SK-MEL-5 (cell line): ENCODE measurements around the gene CES4A. TPM values are rescaled to one million over a fixed set of nuclear protein-coding genes. Genes with fewer than 3 reads are reported as not detected.
A peak's percentile ranks its signal among the peaks of the same experiment; 100 is the strongest.
"Not testable (repeated sequence)": the region's sequence is repeated elsewhere in the genome, so short reads cannot be mapped to it uniquely, and the experiment has no call there.

Experiments
- DNase-seq: peaks from one replicate; pipeline ENCODE4 v3.0.0-alpha.2; 2016; ENCODE audit warnings: low read depth, low spot score
- in situ Hi-C: cut with HindIII; loops from 2 replicates; pipeline ENCODE4 v1.10.0; 2016; ENCODE audit warnings: low sequenced_read_pairs, high pct_unique_total_duplicates, low pct_unique_long_range_greater_than_20kb
- polyA plus RNA-seq, 2 experiments: library from polyadenylated mRNA; depleted of rRNA; stranded (reverse); fragments of >200 nt; gene quantifications; 2 replicates each; pipeline ENCODE4 v1.2.3, GENCODE V29; 2015
- total RNA-seq: library from RNA; depleted of rRNA; stranded (reverse); fragments of >200 nt; shearing (Covaris generic); gene quantifications from 2 replicates; pipeline ENCODE4 v1.2.3, GENCODE V29; 2014; rRNA removed

Gene CES4A
- not detected in 2 replicates for total RNA-seq
- not detected in 2 replicates for polyA plus RNA-seq (2015; cell fraction: cytosol; rRNA removed)
- not detected in 2 replicates for polyA plus RNA-seq (2015; cell fraction: nucleus; rRNA removed)

DNA sequence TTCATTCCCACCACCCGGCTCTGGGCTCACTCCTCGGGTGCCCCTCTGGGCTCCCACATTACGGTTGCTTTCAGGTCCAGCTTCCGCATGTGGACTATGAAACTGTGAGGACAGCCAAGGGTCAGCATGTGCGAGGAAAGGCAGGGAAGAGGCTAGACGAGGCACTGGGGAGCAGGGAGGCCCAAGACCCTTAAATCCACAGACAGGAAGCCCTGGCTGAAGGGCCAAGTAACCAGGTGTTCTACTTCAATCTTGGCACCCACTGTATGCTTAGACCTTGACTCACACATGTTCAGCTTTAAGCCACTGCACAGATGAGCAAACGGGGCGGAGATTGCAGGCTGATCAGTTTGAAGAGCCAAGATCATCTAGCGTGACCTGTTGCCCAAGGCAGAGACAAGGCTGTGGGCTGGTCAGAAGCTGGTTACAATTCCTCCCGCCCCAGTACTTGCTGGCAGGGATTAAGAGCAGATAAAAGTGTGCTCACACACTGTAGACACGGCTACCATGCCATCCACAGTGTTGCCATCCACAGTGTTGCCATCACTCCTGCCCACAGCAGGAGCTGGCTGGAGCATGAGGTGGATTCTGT is at the start of gene CES4A:
TSS of gene CES4A (plus strand) at position 393 of the 592 bp plus-strand sequence. CDS start at position 577, 184 bp downstream.
- in situ Hi-C loops: no loop called here
- no peak for DNase-seq

DNA sequence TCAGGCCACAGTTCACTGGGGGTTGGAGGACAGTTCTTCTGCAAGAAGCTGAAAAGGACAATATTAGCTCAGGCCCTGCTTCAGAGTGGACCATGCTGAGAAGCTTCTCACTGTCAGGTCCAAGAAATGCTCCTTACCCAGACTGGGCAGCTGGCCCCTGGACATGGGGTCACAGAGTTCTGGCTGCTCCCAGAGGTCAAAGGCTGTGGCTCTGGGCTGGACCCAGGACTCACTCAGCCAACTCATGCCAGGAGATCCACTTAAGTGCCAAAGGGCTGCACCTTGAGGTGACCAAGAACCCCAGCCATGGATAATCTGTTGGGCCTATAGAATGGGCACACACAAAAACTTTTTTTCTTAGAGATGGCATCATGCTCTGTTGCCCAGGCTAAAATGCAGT is 49.0 kb upstream of the CES4A start:
- in situ Hi-C loops: no loop called here
- no peak for DNase-seq

DNA sequence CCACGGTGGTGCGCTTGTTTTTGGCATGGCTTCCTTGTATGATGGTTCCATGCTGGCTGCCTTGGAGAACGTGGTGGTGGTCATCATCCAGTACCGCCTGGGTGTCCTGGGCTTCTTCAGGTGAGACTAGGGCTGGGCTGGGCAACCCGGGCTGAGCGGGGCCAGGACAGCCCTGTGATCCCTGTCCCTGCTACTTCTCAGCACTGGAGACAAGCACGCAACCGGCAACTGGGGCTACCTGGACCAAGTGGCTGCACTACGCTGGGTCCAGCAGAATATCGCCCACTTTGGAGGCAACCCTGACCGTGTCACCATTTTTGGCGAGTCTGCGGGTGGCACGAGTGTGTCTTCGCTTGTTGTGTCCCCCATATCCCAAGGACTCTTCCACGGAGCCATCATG is 48.2 kb upstream of the CES4A start:
- no peak for DNase-seq
- in situ Hi-C loops: no loop called here

DNA sequence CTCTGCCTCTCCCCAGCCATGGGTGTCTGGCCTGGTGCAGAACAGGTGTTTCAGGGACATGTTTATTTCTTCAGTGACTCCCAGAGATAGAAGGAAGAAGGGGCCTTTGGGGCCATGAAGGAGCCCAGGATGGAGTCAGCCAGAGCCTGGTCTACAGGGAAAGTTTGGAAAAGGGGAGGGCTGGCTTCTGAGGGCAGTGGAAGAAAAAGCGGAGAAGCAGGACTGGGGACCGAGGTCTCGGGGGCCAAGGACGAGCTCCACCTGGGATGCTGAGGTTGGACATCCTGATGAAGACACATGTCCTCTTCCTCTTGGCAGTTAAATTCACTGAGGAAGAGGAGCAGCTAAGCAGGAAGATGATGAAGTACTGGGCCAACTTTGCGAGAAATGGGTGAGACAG is 45.4 kb upstream of the CES4A start:
- in situ Hi-C loops: no loop called here
- no peak for DNase-seq

DNA sequence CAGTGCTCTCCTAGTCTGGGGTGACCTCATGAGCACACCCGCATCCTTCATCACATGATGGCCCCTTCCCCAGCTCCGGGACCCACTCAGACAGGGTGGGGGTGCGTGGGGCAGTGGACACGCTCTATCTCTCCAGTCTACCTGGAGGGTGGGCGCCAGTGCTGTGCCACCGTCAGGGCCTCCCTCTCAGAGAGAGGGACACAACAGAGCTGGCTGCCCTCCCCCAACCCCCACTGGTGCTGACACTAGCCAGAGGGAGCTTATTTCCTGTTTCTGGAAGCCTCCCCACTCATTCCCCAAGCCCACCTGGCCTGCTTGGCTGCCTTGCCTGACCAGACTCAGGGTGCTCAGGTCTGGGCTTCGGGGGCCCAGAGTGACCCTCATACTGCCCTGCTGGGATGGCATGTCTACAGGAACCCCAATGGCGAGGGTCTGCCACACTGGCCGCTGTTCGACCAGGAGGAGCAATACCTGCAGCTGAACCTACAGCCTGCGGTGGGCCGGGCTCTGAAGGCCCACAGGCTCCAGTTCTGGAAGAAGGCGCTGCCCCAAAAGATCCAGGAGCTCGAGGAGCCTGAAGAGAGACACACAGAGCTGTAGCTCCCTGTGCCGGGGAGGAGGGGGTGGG is 44.8 kb upstream of the CES4A start:
- in situ Hi-C loops: no loop called here
- DNase-seq: no peak

DNA sequence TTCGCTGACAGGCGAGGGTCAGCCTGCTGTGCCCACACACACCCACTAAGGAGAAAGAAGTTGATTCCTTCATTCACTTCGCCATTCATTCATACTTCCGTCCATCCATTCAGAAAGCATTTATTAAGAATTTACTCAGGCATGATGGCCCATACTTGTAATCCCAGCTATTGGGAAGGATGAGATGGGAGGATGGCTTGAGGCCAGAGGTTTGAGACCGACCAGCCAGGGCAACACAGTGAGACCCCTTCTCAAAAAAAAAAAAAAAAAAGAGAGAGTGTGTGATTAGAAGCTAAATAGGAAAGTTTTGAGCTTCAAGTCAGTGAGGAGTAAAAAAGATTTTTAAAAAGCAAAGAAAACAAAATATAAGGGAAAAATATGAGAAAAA is 44.3 kb upstream of the CES4A start:
- DNase-seq: no peak
- in situ Hi-C loops: no loop called here

DNA sequence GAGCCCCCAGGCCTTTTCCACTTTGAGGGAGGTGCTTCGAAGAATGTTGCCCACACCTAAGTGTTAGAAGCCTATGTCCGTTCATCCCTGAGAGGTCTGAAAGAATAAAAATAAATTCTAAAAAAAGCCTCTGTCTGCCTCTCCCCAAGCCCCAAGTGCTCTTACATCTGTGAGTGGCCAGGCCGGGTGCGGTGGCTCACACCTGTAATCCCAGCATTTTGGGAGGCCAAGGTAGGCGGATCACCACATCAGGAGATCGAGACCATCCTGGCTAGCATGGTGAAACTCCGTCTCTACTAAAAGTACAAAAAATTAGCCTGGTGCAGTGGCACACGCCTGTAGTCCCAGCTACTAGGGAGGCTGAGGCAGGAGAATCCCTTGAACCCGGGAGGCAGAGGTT is 43.4 kb upstream of the CES4A start:
- in situ Hi-C loops, DNase-seq: not testable (repeated sequence)

DNA sequence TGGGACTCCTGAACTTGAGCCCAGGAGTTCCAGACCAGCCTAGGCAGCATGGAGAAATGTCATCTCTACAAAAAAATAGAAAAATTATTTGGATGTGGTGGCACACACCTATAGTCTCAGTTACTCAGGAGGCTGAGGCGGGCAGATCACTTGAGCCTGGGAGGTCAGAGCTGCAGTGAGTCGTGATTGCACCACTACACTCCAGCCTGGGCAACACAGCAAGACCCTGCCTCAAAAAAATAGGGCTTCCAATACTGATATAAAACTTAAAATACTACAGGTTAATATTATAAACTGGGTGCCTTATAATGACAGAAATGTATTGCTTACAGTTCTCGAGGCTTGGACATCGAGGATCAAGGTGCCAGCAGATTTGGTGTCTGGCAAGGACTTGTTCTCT is 42.5 kb upstream of the CES4A start:
- in situ Hi-C loops: no loop called here
- no peak for DNase-seq

DNA sequence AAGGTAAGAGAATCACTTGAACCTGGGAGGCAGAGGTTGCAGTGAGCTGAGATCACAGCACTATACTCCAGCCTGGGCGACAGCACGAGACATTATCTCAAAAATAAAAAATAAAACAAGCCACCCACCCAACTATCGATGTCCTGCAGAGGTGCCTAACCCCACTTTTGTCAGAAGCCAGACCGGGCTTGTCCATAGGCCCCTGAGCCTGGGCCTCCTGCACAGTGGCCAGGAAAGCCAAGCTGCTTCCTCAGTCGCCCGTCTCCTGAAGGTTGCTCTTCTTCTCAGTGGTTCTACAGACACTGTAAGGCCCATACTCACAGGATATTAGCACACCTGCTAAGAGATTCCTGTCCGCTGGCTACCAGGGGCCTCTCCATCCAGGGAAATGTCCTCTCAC is 41.8 kb upstream of the CES4A start:
- DNase-seq: no peak
- in situ Hi-C loops: no loop called here

DNA sequence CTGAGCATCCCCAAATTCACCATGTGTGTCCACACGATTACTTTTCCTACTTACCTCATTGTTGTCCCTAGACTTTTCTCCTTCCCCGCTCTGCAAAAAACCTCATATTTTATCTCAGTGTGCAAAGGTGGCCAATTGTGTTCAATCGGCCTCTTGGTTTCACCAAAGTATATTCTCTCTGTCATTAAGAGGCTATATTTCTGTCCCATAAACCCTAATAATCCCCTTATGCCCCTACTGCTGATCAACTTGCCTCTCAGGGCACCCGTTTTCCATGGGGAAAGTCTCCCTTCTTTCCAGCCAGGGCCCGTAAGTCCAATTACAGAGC is 41.5 kb upstream of the CES4A start:
- DNase-seq: no peak
- in situ Hi-C loops: no loop called here

DNA sequence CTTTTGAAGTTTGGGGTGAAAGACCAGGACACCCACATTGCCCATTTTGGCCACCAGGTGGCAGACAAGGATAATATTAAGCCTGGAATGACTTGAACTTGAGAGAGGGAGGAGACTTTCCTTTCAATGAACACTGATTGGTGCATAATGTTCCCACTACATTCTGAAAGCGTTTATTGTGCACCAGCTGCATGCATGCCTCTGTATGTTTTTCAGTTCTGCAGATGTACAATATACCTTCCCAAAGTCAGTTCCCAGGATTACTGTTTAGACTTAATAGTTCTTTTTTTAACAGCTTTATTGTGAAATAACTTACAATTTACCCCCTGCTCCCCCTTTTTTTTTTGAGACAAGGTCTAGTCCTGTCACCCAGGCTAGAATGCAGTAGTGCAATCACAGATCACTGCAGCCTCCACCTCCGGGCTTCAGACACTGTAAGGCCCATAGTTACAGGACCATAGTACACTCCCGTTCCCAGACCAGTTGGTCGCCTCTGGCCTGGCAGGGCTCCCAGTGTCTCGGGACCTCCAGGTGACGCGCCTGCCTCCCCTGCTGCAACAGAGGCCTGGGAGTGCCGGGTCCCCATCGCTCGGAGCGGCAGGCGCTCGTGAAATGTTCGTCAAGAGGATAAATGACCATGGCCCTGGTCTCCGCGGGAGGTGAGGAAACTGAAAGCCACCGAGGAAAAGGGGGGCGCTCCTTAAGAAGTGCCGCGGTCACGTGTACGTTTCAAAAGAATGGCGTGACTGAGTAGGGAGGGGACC is 40.9 kb upstream of the CES4A start:
- in situ Hi-C loops: no loop called here
- peak; percentile 88 for DNase-seq

DNA sequence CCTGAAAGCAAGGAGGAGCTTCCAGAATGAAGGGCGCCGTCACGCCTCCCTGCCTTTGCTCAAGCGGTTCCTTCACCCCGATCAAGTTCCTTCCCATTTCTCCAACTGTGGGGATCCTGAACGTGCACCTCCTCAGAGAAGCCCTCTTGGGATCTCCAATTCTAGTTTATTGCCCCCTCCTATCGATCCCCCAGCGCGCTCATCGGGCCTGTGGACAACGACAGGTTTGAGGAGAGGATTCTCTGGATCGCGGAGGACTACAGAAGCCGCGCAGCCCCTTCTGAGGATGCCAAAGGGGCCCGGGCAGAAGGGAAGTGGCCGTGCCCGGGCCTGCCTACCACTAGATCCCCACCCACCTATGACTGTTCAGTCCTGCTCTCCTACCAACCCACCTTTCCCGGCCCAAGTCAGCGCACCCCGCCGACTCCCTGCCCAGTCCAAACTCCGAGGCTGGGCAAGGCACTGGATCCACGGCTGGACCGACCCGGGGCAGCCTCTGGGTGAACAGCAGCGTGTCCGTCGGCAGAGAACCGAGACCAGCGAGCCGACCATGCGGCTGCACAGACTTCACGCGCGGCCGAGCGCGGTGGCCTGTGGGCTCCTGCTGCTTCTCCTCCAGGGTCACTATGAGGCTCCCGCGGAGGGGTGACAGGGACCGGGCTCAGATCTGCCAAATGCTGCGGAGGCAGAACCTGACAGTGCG is 40.1 kb upstream of the CES4A start:
- in situ Hi-C loops: no loop called here
- DNase-seq: no peak

DNA sequence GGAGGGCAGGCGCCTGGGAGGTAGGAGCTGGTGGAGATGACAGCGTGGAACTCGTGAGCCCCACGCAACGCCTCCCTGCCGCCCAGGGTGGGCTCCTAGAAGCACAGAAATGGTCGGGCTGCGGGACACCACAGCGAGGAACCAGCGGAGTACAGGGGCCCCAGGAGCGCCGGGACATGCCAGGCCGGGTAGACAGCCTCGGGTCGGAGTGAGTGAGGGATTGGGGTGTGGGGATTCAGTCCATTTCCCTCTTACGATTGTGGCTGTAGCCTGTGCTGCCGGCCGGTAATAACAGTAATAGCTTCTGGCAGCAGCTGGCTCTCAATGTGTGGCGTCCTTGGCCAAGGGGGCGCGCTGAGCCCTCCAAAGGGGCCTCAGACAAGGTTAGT is 39.6 kb upstream of the CES4A start:
- no peak for DNase-seq
- in situ Hi-C loops: no loop called here

DNA sequence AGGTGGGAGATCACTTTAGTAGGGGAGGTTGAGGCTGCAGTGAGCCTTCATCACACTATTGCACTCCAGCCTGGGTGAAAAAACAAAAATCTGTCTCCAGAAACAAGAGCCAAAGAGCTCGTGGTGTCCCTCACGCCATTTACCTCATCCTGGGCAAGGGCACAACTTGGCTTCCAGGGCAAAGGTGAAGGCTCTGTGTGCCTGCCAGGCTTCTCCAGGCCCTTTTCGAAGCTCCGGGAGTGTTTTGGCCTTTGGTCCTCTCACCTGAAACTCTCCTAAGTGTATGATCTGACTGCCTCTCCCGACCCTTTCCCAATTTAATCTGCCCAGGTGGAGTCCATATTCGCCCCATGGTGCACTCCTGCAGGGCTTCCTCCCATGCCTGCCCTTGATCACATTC is 38.9 kb upstream of the CES4A start:
- in situ Hi-C loops: no loop called here
- no peak for DNase-seq

DNA sequence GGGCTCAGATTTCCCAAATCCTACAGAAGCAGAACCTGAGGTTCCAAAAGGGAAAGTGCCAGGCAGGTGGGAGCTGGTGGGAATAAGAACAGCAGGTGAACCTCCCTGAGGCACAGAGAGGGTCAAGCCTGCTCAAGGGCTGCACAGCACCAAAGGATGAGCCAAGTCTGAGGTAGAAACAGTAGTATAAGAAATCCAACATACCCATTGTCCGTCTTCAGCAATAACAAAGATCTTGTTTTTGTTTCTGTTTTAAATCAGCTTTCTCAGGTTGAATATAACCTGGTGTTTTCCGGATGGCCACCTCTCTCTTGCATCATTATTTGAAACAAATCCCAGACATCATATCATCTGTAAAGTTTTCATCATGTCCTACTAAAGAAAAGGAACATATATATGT is 38.0 kb upstream of the CES4A start:
- in situ Hi-C loops: no loop called here
- DNase-seq: no peak

DNA sequence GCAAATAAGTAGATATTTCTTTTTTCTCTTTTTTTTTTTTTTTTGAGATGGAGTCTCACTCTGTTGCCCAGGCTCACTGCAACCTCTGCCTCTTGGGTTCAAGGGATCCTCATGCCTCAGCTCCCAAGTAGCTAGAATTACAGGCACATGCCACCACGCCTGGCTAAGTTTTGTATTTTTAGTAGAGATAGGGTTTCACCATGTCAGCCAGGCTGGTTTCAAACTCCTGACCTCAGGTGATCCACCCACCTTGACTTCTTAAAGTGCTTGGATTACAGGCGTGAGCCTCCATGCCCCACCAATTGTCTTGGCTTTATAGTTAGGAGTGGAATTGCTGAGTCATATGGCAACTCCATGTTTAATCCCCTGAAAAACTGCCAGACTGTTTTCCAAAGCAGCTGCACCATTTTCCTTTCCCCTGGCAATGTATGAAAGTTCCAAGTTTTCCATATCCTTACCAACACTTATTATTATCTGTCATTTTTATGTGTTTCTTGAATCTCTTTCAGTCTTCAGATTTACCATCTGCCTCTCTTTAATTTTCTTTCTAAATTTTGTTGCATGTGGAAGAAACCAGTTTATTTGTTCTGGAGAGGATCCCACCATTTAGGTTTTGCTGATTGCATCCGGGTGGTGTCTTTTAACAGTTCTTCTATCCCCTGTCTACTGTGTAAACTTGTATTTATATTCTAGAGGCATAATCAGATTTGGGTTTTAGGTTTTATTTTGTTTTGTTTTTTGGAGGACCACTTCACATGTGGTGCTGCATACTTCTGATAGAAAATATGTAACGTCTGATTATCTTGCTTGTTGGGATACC is 37.2 kb upstream of the CES4A start:
- in situ Hi-C loops: no loop called here
- no peak for DNase-seq

DNA sequence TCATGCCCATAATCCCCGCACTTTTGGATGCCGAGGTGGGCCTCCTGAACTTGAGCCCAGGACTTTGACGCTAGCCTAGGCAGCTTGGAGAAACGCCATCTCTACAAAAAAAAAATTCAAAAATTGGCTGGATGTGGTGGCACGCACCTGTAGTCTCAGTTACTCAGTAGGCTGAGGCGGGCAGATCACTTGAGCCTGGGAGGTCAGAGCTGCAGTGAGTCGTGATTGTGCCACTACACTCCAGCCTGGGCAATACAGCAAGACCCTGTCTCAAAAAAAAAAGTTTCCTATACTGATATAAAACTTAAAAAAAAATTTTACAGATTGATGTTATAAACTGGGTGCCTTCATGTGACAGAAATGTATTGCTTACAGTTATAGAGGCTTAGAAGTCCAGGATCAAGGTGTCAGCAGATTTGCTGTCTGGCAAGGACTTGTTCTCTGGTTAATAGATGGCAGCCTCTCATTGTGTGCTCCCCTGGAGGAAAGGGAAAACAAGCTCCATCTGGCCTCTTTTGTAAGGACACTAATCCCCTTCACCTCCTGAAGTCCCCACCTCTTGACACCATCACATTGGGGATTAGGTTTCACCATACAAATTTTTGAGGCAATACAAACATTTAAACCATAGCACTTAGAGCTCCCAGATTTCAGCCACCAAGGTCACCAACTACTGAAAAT is 35.8 kb upstream of the CES4A start:
- DNase-seq: no peak
- in situ Hi-C loops: no loop called here
